Heart left ventricle (tissue), 13 donors: ENCODE data around the gene TTBK2.

ENCODE experiments used
- POLR2A ChIP-seq, 2 donors: fragments of 450-650 bp; IDR thresholded peaks; one replicate each; pipeline ENCODE4 v1.6.1; 2017; ENCODE audit warnings: antibody characterized with exemption in 2 of 2, mild to moderate bottlenecking in 2 of 2, moderate library complexity in 2 of 2
- TF ChIP-seq, protein P1 (sequence below), 12 donors: fragments of 200-600 bp; sonication (generic) in 4 of 12; IDR thresholded peaks; one replicate each; pipeline versions ENCODE4 v1.5.0 to v1.8.0; 2018 to 2022; ENCODE audit warnings: antibody characterized with exemption in 12 of 12, mild to moderate bottlenecking in 5 of 12
- donor health status: ischemic (EF 13 %, LVEDD 7.1; RV severe dilation, severe dysfunction).
- donor health status: DM: no; HTN: yes; CAD: no.
- donor health status: DM: no; HTN: no; CAD: no.
- donor health status: ischemic (EF 25% LVEDD 6.9; RV normal size, moderate dysfunction).
- donor health status: ischemic (EF 25% LVEDD 5.7; RV mildly dilated, moderate dysfunction).
- donor health status: ischemic (EF 35%, LVEDD 5.7; RV mildly dilated, moderate dysfunction).
- donor health status: nonischemic (EF 11% LVEDD 7.7; RV severe dilation, severe dysfunction).
- donor health status: DM: yes; HTN: yes; CAD: no.
- donor health status: PGD.
- donor health status: ischemic (EF 29% LVEDD 5.4; RV normal size, mild dysfunction).
- donor health status: nonischemic (EF 23%, LVEDD 6.1; RV moderate dilation, normal function).

- TF ChIP-seq, protein P1, sequence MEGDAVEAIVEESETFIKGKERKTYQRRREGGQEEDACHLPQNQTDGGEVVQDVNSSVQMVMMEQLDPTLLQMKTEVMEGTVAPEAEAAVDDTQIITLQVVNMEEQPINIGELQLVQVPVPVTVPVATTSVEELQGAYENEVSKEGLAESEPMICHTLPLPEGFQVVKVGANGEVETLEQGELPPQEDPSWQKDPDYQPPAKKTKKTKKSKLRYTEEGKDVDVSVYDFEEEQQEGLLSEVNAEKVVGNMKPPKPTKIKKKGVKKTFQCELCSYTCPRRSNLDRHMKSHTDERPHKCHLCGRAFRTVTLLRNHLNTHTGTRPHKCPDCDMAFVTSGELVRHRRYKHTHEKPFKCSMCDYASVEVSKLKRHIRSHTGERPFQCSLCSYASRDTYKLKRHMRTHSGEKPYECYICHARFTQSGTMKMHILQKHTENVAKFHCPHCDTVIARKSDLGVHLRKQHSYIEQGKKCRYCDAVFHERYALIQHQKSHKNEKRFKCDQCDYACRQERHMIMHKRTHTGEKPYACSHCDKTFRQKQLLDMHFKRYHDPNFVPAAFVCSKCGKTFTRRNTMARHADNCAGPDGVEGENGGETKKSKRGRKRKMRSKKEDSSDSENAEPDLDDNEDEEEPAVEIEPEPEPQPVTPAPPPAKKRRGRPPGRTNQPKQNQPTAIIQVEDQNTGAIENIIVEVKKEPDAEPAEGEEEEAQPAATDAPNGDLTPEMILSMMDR (IDR thresholded peaks at IDR 0.05): no peak
- no peak for TF ChIP-seq POLR2A (IDR thresholded peaks at IDR 0.05)
Observed at GRCh38 chr15:42693942-42694341, 226.6 kb downstream of the TTBK2 start.
